HepG2 (cell line): Measurements from ENCODE around the gene MAN1A1. TPM values are rescaled to one million over a fixed set of nuclear protein-coding genes. Genes with fewer than 3 reads are reported as not detected.

Experiments
- ATAC-seq: fragments of 200-7000 bp; cut with Tn5 transposase; 3 replicates; pipeline ENCODE4 v1.9.1; 2020; ENCODE audit warnings: mild to moderate bottlenecking, moderate library complexity
- BruUV-seq: library from RNA; stranded (reverse); fragments of 400-500 nt; replicated peaks from 2 replicates; lab custom pipeline; 2021; lab: Mats Ljungman, UMichigan
- CTCF ChIA-PET: fragments of 300-600 bp; formaldehyde crosslinking; extraction: SDS; loops from one replicate; lab custom pipeline; 2021; ENCODE audit warnings: low total read pairs, inconsistent platforms, low intra/inter-chr PET ratio; lab: Yijun Ruan, JAX
- POLR2A ChIA-PET: fragments of 350-600 bp; sonication (Branson Sonifier 250); formaldehyde crosslinking; loops from one replicate; lab custom pipeline; 2020; ENCODE audit warnings: antibody characterized with exemption, inconsistent platforms; lab: Yijun Ruan, JAX
- DNase-seq: peaks from one replicate; pipeline ENCODE4 v3.0.0-alpha.2; 2015; ENCODE audit warnings: low spot score
- FAIRE-seq: peaks from 3 replicates; lab custom pipeline; 2011; peaks lifted over from hg19 to GRCh38; lab: Jason Lieb, UNC
- H2AFZ ChIP-seq: one replicate; pipeline ENCODE4 v1.6.1; 2011; ENCODE audit warnings: low read length, inconsistent platforms
- H3K27ac ChIP-seq: fragments of 300-600 bp; 3 replicates; pipeline ENCODE4 v1.8.0; 2011; ENCODE audit warnings: mixed run types, mild to moderate bottlenecking, mixed read lengths, low read length, inconsistent platforms; ENCODE audit not compliant: insufficient read depth; ENCODE audit errors: extremely low read length
- H3K27me3 ChIP-seq, 2 experiments: fragments of 200-600 bp in 1 of 2; 2 replicates in 1 of 2; 3 replicates in 1 of 2; pipeline versions ENCODE4 v1.6.0 to v1.8.0; 2011; ENCODE audit warnings: low read length in 2 of 2, mild to moderate bottlenecking in 2 of 2, moderate library complexity in 2 of 2, inconsistent platforms in 1 of 2; ENCODE audit not compliant: insufficient read depth in 2 of 2, control insufficient read depth in 1 of 2
- H3K36me3 ChIP-seq, 2 experiments: fragments of 200-600 bp in 1 of 2; replicated peaks in 1 of 2; 2 replicates in 1 of 2; 3 replicates in 1 of 2; pipeline versions ENCODE4 v1.5.1 to v1.8.0; 2011; ENCODE audit warnings: low read length in 2 of 2, inconsistent platforms in 1 of 2; ENCODE audit not compliant: insufficient read depth in 2 of 2, control insufficient read depth in 1 of 2
- H3K4me1 ChIP-seq: 2 replicates; pipeline ENCODE4 v1.5.1; 2012; ENCODE audit warnings: low read length, inconsistent platforms; ENCODE audit not compliant: insufficient read depth
- H3K4me2 ChIP-seq: 2 replicates; pipeline ENCODE4 v1.6.0; 2011; ENCODE audit warnings: low read depth, low read length, inconsistent platforms
- H3K4me3 ChIP-seq, 3 experiments: fragments of 200-600 bp in 1 of 3; sonication (generic), shearing (Covaris generic) in 1 of 3; replicated peaks in 1 of 3; 2 replicates each; pipeline ENCODE4 v1.5.1; 2011 to 2016; ENCODE audit warnings: low read length in 3 of 3, inconsistent platforms in 2 of 3, low read depth in 2 of 3, mild to moderate bottlenecking in 2 of 3, control low read depth in 1 of 3, mixed read lengths in 1 of 3; ENCODE audit not compliant: insufficient read depth in 1 of 3
- H3K79me2 ChIP-seq: one replicate; pipeline ENCODE4 v1.6.1; 2011; ENCODE audit warnings: low read length, inconsistent platforms; ENCODE audit not compliant: insufficient read depth
- H3K9ac ChIP-seq: 2 replicates; pipeline ENCODE4 v1.6.0; 2011; ENCODE audit warnings: mild to moderate bottlenecking, low read depth, low read length, inconsistent platforms; ENCODE audit not compliant: insufficient read depth
- H3K9me3 ChIP-seq: 2 replicates; pipeline ENCODE4 v1.5.1; 2012; ENCODE audit warnings: mild to moderate bottlenecking, low read length
- H4K20me1 ChIP-seq: 2 replicates; pipeline ENCODE4 v1.6.0; 2011; ENCODE audit warnings: inconsistent platforms, mild to moderate bottlenecking, low read length, moderate library complexity; ENCODE audit not compliant: insufficient read depth
- ATF5 ChIP-seq: sonication (generic); formaldehyde crosslinking; IDR thresholded peaks from 2 replicates; pipeline ENCODE4 v1.4.0; 2020; ENCODE audit warnings: mild to moderate bottlenecking, low read depth, missing genetic modification reagents
- GZF1 ChIP-seq: sonication (generic); formaldehyde crosslinking; IDR thresholded peaks from 2 replicates; pipeline ENCODE4 v1.5.1; 2020; ENCODE audit warnings: mild to moderate bottlenecking, missing genetic modification reagents
- ISX ChIP-seq: sonication (generic); formaldehyde crosslinking; conservative IDR thresholded peaks from 2 replicates; pipeline ENCODE4 v1.5.0; 2020; ENCODE audit warnings: missing genetic modification reagents
- SAFB2 ChIP-seq: sonication (generic); formaldehyde crosslinking; IDR thresholded peaks from 2 replicates; pipeline ENCODE4 v1.5.1; 2020; ENCODE audit warnings: missing genetic modification reagents, low read depth, mild to moderate bottlenecking, borderline replicate concordance
- TCF12 ChIP-seq, 2 experiments: fragments of 450-650 bp in 1 of 2; sonication (generic) in 1 of 2; formaldehyde crosslinking in 1 of 2; IDR thresholded peaks; 2 replicates each; pipeline versions ENCODE4 v1.6.1 to v1.8.0; 2017 to 2022; ENCODE audit warnings: antibody characterized with exemption in 1 of 2, mild to moderate bottlenecking in 1 of 2, missing genetic modification reagents in 1 of 2, moderate library complexity in 1 of 2
- ZBTB40 ChIP-seq, 2 experiments: fragments of 450-650 bp in 1 of 2; sonication (generic) in 1 of 2; formaldehyde crosslinking in 1 of 2; IDR thresholded peaks; 2 replicates each; pipeline versions ENCODE4 v1.6.1 to v1.8.0; 2016 to 2022; ENCODE audit warnings: antibody characterized with exemption in 1 of 2, mild to moderate bottlenecking in 1 of 2, missing genetic modification reagents in 1 of 2
- ZBTB46 ChIP-seq: sonication (generic); formaldehyde crosslinking; IDR thresholded peaks from 2 replicates; pipeline ENCODE4 v1.4.0; 2020; ENCODE audit warnings: mild to moderate bottlenecking, missing genetic modification reagents, borderline replicate concordance
- ZNF235 ChIP-seq: sonication (generic); formaldehyde crosslinking; IDR thresholded peaks from 2 replicates; pipeline ENCODE4 v1.8.1; 2023; ENCODE audit warnings: mild to moderate bottlenecking, missing genetic modification reagents, borderline replicate concordance
- ZNF333 ChIP-seq: sonication (generic); formaldehyde crosslinking; IDR thresholded peaks from 2 replicates; pipeline ENCODE4 v1.4.0; 2020; ENCODE audit warnings: mild to moderate bottlenecking, missing genetic modification reagents, borderline replicate concordance
- ZNF776 ChIP-seq: sonication (generic); formaldehyde crosslinking; IDR thresholded peaks from 2 replicates; pipeline ENCODE4 v1.4.0; 2020; ENCODE audit warnings: mild to moderate bottlenecking, missing genetic modification reagents
- WGBS: methylation state at CpG from one replicate; pipeline ENCODE4 v1.1.6; 2017; ENCODE audit warnings: low lambda C conversion rate; 5-methylcytosine and 5-hydroxymethylcytosine counted together
- in situ Hi-C: cut with HindIII; loops from 2 replicates; pipeline ENCODE4 v1.10.0; 2017; ENCODE audit warnings: low pct_unique_long_range_greater_than_20kb; ENCODE audit not compliant: extremely low pct_ligation_motif_present
- intact Hi-C: fragments of 100-400 bp; cut with micrococcal nuclease; formaldehyde crosslinking; loops from one replicate; pipeline ENCODE4 v1.10.0; 2022; ENCODE audit not compliant: unreplicated experiment
- polyA plus RNA-seq, 8 experiments: library from polyadenylated mRNA; depleted of rRNA in 3 of 8; stranded (reverse) in 7 of 8; unstranded in 1 of 8; fragments of >200 nt; fragmentation: Illumina TruSeq in 4 of 8; extraction: Trizol in 4 of 8; gene quantifications; 2 replicates each; pipeline versions ENCODE4 v1.2.1 to v1.2.3, GENCODE V29; 2011 to 2016; ENCODE audit warnings: low read depth in 4 of 8, missing spikeins in 1 of 8, mixed read lengths in 1 of 8; ENCODE audit not compliant: insufficient read depth in 1 of 8
- total RNA-seq, 5 experiments: library from RNA; depleted of rRNA; stranded (reverse); fragments of >200 nt; fragmentation: Illumina TruSeq; extraction: Trizol; gene quantifications; 2 replicates each; pipeline ENCODE4 v1.2.3, GENCODE V29; 2016; ENCODE audit warnings: low read depth in 1 of 5

The MAN1A1 gene
- total and polyA plus RNA-seq, 2 of the 13 experiments (the other 11 are each of a cell fraction or from before 2014, with no cell fraction given) = 156 to 236 TPM

DNA sequence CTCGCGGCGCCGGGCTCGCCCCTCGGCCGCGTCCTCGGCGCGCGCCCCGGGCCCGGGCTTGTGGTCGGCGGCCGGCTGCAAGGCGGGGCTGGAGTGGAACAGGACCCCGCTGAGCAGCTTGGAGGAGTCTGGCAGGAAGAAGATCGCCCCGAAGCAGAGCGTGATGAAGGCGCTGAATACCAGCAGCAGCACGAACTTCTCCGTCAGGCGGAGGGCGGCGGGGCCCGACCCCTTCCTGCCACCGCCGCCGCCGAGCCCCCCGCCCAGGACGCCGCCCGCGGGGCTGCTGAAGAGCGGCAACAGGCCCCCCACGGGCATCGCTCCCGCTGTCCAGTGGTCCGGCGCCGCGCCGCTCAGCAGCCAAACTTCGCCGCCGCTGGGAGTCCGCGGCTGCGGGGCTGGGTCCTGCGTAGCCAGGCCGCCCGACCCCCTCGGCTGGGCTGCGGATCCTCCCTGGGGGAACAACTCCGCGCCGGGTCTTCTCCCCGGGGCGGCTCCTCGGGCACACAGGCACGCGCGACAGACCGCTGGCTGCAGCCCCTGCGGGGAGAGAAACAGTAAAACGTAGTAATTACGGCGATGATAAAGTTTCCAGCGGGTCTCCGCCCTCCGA is 707 bp downstream of the MAN1A1 start:
- FAIRE-seq (no peak), ATAC-seq (peak; percentile 10), DNase-seq (no peak)
- WGBS = 1% methylated on average over 15 of the region's 75 CpGs
- no TSS peak for BruUV-seq
- peaks cover 36% of the 10 kb centered on the region for H4K20me1 ChIP-seq
- CTCF ChIA-PET = no interaction called here
- H3K4me2 ChIP-seq = peak overlapping the region; percentile 96
- no peak overlapping the region for H2AFZ ChIP-seq
- no peaks in the 10 kb centered on the region for H3K9me3 ChIP-seq
- H3K27me3 ChIP-seq = no peaks in the 10 kb centered on the region; a peak in 1 of 5 replicates
- in situ Hi-C loops (loop anchor here (5.0 kb wide), 1 partner anchor 202 kb away; no protein-coding TSS in a partner anchor), intact Hi-C loops (loop anchor here (1.0 to 5.0 kb wide), 3 partner anchors 88 to 217 kb away; no protein-coding TSS in a partner anchor)
- peak overlapping the region; percentile 100 for H3K27ac ChIP-seq
- POLR2A ChIA-PET = interaction anchor here (1.2 to 3.6 kb wide), 10 partner anchors 12 to 657 kb away, joined by 4 to 24 read pairs (median 13); no protein-coding TSS in a partner anchor
- H3K4me1 ChIP-seq = peaks cover 31% of the 10 kb centered on the region
- peaks cover 0 to 10% of the 10 kb centered on the region in 2 experiments; a peak in 3 of 5 replicates for H3K36me3 ChIP-seq
- H3K9ac ChIP-seq = peak overlapping the region; percentile 99
- peaks cover 82% of the 10 kb centered on the region for H3K79me2 ChIP-seq
- peak overlapping the region; percentile 89 to 99 (median 99) for H3K4me3 ChIP-seq
- peak; percentile 32 for TF ChIP-seq ZNF235 (CRISPR knock-in tag)
- TF ChIP-seq ATF5 = no peak
- no peak for TF ChIP-seq ZBTB40 (IDR thresholded peaks at IDR 0.05)
- TF ChIP-seq ZBTB40 (CRISPR knock-in tag; IDR thresholded peaks at IDR 0.05) = no peak
- TF ChIP-seq ZBTB46 = 0 out of 2 replicates have a peak, but pooled peaks have one; percentile 88
- no peak; the same call in 1 of the 2 replicates for TF ChIP-seq SAFB2 (CRISPR knock-in tag)
- TF ChIP-seq ISX (CRISPR knock-in tag) = no peak
- TF ChIP-seq TCF12 (IDR thresholded peaks at IDR 0.05) = no peak
- peak; percentile 69; the same call in 1 of the 2 replicates for TF ChIP-seq TCF12 (CRISPR knock-in tag; IDR thresholded peaks at IDR 0.05)
- 0 out of 2 replicates have a peak, but pooled peaks have one; percentile 66 for TF ChIP-seq ZNF333 (CRISPR knock-in tag)
- 0 out of 2 replicates have a peak, but pooled peaks have one; percentile 22 for TF ChIP-seq GZF1 (CRISPR knock-in tag)
- 0 out of 2 replicates have a peak, but pooled peaks have one; percentile 6 for TF ChIP-seq ZNF776 (CRISPR knock-in tag)
